Measurements from ENCODE around the gene TMEM259. TPM values are rescaled to one million over a fixed set of nuclear protein-coding genes. Genes with fewer than 3 reads are reported as not detected.

The TMEM259 gene
- total and polyA plus RNA-seq, 2 donors (not counting 1 experiment from before 2014, with no cell fraction given) = 373 to 607 TPM

GRCh38 chr19:1066251-1066747 lies 45.4 kb upstream of the TMEM259 start:
- Histone ChIP-seq H3K79me2 (ENCODE audit: control insufficient read depth, insufficient read depth, low read length) (peaks cover 46% of the 10 kb centered on the region), H3K36me3 (replicated peaks in 1 of 2; ENCODE audit: control extremely low read depth in 1 of 2, control insufficient read depth in 1 of 2, extremely low read depth in 1 of 2, insufficient read depth in 2 of 2, low read length in 1 of 2) (peaks cover 0 to 32% of the 10 kb centered on the region in 2 experiments), H3K9ac (ENCODE audit: low read length) (peak overlapping the region; percentile 94), H3K4me1 (ENCODE audit: control insufficient read depth in 2 of 2, insufficient read depth in 2 of 2, low read length in 2 of 2) (peaks cover 44 to 63% of the 10 kb centered on the region in 2 donors), H3K9me3 (ENCODE audit: control extremely low read depth in 1 of 3, control insufficient read depth in 2 of 3, insufficient read depth in 1 of 3, low read length in 2 of 3) (peaks cover 0 to 26% (median 0%) of the 10 kb centered on the region in 3 donors), H3K27ac (ENCODE audit: low read length in 2 of 2) (peak overlapping the region; percentile 52 to 87), H3K4me2 (replicated peaks; ENCODE audit: low read depth, low read length, poor library complexity, severe bottlenecking) (peak overlapping the region; percentile 91), H2AFZ (ENCODE audit: insufficient read depth, low read depth, low read length, poor library complexity, severe bottlenecking) (peak overlapping the region; percentile 38), H3K4me3 (ENCODE audit: control extremely low read depth in 1 of 5, extremely low read depth in 1 of 5, insufficient read depth in 1 of 5, low read depth in 2 of 5, low read length in 4 of 5) (peak overlapping the region in 4 of 5 experiments; percentile 67 to 99 (median 90)), H4K20me1 (ENCODE audit: control insufficient read depth, insufficient read depth, low read length, poor library complexity, severe bottlenecking) (peaks cover 63% of the 10 kb centered on the region), H3K27me3 (replicated peaks in 1 of 4; ENCODE audit: control extremely low read depth in 1 of 4, control insufficient read depth in 3 of 4, insufficient read depth in 4 of 4, low read length in 3 of 4) (no peaks in the 10 kb centered on the region)
- POLR2A ChIA-PET = interaction anchor here (0.5 to 6.3 kb wide), 13 partner anchors 10 to 203 kb away, joined by 3 to 97 read pairs (median 9); partner anchors contain the start of genes ABCA7, CIRBP, CNN2 and GPX4
- Mint-ChIP-seq H3K27ac (peak overlapping the region; percentile 87), H3K4me1 (peaks cover 35% of the 10 kb centered on the region), H3K9me3 (ENCODE audit: insufficient read depth) (no peaks in the 10 kb centered on the region), H3K4me3 (peak overlapping the region; percentile 87), H3K27me3 (no peaks in the 10 kb centered on the region)
- 60% methylated on average over 16 of the region's 17 CpGs for WGBS (ENCODE audit: insufficient coverage)
- intact Hi-C loops (cut with micrococcal nuclease) = loop anchor here (5.0 to 10.0 kb wide), 2 partner anchors 36 to 141 kb away; partner anchors contain the start of genes ARID3A and GPX4
- CTCF ChIA-PET = interaction anchor here (0.6 to 5.2 kb wide), 10 partner anchors 9 to 655 kb away, joined by 4 to 56 read pairs (median 6); partner anchors contain the start of genes ABCA7 and WDR18
- no peak for ATAC-seq (ENCODE audit: low read depth)
- TF ChIP-seq, protein P1, sequence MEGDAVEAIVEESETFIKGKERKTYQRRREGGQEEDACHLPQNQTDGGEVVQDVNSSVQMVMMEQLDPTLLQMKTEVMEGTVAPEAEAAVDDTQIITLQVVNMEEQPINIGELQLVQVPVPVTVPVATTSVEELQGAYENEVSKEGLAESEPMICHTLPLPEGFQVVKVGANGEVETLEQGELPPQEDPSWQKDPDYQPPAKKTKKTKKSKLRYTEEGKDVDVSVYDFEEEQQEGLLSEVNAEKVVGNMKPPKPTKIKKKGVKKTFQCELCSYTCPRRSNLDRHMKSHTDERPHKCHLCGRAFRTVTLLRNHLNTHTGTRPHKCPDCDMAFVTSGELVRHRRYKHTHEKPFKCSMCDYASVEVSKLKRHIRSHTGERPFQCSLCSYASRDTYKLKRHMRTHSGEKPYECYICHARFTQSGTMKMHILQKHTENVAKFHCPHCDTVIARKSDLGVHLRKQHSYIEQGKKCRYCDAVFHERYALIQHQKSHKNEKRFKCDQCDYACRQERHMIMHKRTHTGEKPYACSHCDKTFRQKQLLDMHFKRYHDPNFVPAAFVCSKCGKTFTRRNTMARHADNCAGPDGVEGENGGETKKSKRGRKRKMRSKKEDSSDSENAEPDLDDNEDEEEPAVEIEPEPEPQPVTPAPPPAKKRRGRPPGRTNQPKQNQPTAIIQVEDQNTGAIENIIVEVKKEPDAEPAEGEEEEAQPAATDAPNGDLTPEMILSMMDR (IDR thresholded peaks at IDR 0.05) = no peak
- no peak for TF ChIP-seq EZH2 (IDR thresholded peaks at IDR 0.05; ENCODE audit: borderline replicate concordance, insufficient read depth, low read depth, low read length, poor library complexity, severe bottlenecking)
- peak; percentile 39 for DNase-seq

DNA sequence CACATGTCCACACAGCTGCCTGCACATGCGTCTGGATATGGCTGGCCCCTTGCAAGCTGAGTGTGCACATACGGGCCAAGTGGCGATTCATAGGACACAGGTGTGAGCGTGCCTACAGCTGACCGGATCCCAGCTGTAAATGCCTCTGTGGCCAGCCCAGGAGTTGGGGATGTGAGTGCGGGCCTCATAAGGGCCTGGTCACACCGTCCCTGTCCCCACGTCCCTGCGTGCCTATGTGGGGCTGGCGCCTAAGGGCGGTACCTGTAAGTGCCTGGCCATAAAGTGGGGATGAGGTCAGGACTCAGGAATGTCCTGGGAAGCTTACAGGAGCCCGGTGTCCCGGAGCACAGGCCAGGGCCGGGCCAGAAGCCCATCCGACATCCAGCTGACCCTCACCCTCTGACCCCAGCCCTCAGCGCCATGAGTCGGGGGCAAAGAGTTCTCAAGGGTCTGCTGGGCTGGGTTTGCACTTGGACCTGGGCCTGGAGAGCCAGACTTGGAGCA lies 44.7 kb upstream of the TMEM259 start:
- no peak for ATAC-seq (ENCODE audit: low read depth)
- peaks cover 35% of the 10 kb centered on the region for H3K4me1 Mint-ChIP-seq
- Histone ChIP-seq H3K9ac (ENCODE audit: low read length) (no peak overlapping the region), H3K36me3 (replicated peaks in 1 of 2; ENCODE audit: control extremely low read depth in 1 of 2, control insufficient read depth in 1 of 2, extremely low read depth in 1 of 2, insufficient read depth in 2 of 2, low read length in 1 of 2) (peaks cover 0 to 28% of the 10 kb centered on the region in 2 experiments), H2AFZ (ENCODE audit: insufficient read depth, low read depth, low read length, poor library complexity, severe bottlenecking) (no peak overlapping the region), H3K27me3 (replicated peaks in 1 of 4; ENCODE audit: control extremely low read depth in 1 of 4, control insufficient read depth in 3 of 4, insufficient read depth in 4 of 4, low read length in 3 of 4) (no peaks in the 10 kb centered on the region), H3K27ac (ENCODE audit: low read length in 2 of 2) (no peak overlapping the region), H3K4me1 (ENCODE audit: control insufficient read depth in 2 of 2, insufficient read depth in 2 of 2, low read length in 2 of 2) (peaks cover 41 to 60% of the 10 kb centered on the region in 2 donors), H4K20me1 (ENCODE audit: control insufficient read depth, insufficient read depth, low read length, poor library complexity, severe bottlenecking) (peaks cover 58% of the 10 kb centered on the region), H3K9me3 (ENCODE audit: control extremely low read depth in 1 of 3, control insufficient read depth in 2 of 3, insufficient read depth in 1 of 3, low read length in 2 of 3) (peaks cover 0 to 26% (median 0%) of the 10 kb centered on the region in 3 donors), H3K4me2 (replicated peaks; ENCODE audit: low read depth, low read length, poor library complexity, severe bottlenecking) (peak overlapping the region; percentile 91), H3K79me2 (ENCODE audit: control insufficient read depth, insufficient read depth, low read length) (peaks cover 40% of the 10 kb centered on the region), H3K4me3 (ENCODE audit: control extremely low read depth in 1 of 5, extremely low read depth in 1 of 5, insufficient read depth in 1 of 5, low read depth in 2 of 5, low read length in 4 of 5) (no peak overlapping the region)
- TF ChIP-seq EZH2 (IDR thresholded peaks at IDR 0.05; ENCODE audit: borderline replicate concordance, insufficient read depth, low read depth, low read length, poor library complexity, severe bottlenecking) = no peak
- TF ChIP-seq, protein P1 (IDR thresholded peaks at IDR 0.05) = no peak
- H3K27me3 Mint-ChIP-seq = no peaks in the 10 kb centered on the region
- WGBS (ENCODE audit: insufficient coverage) = 92% methylated on average over 14 of the region's 17 CpGs
- no peaks in the 10 kb centered on the region for H3K9me3 Mint-ChIP-seq (ENCODE audit: insufficient read depth)
- ChIA-PET POLR2A (interaction anchor here (0.5 to 6.3 kb wide), 7 partner anchors 10 to 204 kb away, joined by 3 to 97 read pairs (median 9); partner anchors contain the start of genes CIRBP, GPX4 and RNU6-2), CTCF (interaction anchor here (0.6 to 5.2 kb wide), 10 partner anchors 10 to 656 kb away, joined by 3 to 56 read pairs (median 6); partner anchors contain the start of genes ABCA7 and POLR2E)
- intact Hi-C loops (cut with micrococcal nuclease) = loop anchor here (5.0 to 10.0 kb wide), 2 partner anchors 37 to 141 kb away; partner anchors contain the start of genes ARID3A and GPX4
- peak overlapping the region; percentile 79 for H3K4me3 Mint-ChIP-seq
- H3K27ac Mint-ChIP-seq = peak overlapping the region; percentile 47
- no peak for DNase-seq
